HG02943 (cell line): Measurements from ENCODE around the gene EFCAB12.
"Not testable (repeated sequence)": the region's sequence is repeated elsewhere in the genome, so short reads cannot be mapped to it uniquely, and the experiment has no call there.

ENCODE experiments used
- ATAC-seq: cut with Tn5 transposase; IDR thresholded peaks from one replicate; pipeline ENCODE4 v1.9.1; 2021; ENCODE audit warnings: mild to moderate bottlenecking, low read depth, moderate library complexity; ENCODE audit not compliant: unreplicated experiment

The EFCAB12 gene

DNA sequence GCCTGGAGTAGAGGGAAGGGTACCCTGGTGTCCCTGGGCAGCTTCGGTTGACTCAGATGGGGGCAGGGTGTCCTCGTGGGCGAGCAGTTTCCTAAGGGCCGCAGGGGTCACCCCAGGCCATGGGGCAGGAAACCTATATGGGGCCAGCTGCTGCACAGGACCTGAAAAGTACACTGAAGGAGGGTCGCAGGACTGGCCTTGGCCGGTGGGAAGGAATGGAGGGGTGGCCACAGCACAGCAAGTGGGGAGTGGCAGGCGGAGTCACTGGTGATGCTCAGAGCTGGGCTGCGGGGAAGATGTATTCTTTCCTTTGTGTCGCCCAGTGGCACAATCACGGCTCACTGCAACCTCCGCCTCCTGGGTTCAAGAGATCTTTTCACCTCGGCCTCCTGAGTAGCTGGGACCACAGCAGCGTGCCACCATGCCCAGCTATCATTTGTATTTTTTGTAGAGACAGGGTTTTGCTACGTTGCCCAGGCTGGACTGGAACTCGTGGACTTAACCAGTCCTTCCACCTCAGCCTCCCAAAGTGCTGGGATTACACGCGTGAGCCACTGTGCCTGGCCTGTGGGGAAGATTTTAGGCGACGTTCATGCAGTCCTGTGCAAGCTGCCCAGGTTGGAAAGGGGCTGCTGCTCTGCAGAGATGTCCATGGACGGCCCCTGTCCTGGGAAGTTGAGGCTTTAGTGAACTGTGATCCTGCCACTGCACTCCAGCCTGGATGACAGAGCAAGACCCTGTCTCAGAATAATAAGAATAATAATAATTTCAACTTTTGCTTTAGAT lies 57.2 kb downstream of the EFCAB12 start:
- ATAC-seq: no peak

- ATAC-seq: no peak
Measured at GRCh38 chr3:129370248-129370964, 58.0 kb downstream of the EFCAB12 start.

DNA sequence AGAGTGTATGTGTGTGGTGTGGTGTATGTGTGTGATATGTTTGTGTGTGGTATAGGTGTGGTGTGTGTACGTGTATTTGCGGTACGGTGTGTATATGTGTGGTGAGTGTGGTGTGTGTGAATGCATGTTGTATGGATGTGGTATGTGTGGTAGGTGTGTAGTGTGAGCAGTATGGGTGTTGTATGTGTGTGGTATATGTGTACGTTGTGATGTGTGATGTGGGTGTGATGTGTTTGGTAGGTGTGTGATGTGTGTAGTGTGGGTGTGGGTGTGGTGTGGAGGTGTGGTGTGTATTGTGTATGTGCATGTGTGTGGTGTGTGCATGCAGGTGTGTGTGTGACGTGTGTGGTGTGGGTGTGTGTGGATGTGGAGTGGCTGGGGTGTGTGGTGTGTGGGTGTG lies 58.7 kb downstream of the EFCAB12 start:
- no peak for ATAC-seq

- no peak for ATAC-seq
Measured at GRCh38 chr3:129367821-129368220, 60.6 kb downstream of the EFCAB12 start.

DNA sequence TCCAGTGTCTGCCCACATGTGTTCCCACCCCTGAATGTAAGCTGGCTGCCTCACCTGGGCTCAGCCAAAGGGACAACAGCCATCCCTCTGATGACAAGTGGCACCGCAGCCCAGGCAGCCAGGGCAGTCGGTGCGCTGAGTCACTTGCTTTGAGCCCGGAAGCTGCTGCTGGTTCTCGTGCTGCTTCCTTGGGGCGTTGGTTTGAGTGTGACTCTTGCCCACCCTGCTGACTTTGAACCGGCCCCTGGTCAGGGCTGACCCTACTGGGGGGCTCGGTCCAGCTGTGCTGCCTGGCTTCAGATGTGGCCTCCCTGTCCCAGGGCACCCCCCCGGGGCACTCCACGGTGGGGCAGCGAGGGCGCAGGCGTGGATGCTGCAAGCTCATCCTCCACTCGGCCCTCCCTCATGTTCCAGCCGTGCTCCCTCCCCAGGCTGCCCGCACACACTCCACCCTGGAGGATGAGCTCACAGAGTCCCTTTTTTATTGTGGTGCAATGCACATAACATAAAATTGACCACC lies 62.1 kb downstream of the EFCAB12 start:
- no peak for ATAC-seq

DNA sequence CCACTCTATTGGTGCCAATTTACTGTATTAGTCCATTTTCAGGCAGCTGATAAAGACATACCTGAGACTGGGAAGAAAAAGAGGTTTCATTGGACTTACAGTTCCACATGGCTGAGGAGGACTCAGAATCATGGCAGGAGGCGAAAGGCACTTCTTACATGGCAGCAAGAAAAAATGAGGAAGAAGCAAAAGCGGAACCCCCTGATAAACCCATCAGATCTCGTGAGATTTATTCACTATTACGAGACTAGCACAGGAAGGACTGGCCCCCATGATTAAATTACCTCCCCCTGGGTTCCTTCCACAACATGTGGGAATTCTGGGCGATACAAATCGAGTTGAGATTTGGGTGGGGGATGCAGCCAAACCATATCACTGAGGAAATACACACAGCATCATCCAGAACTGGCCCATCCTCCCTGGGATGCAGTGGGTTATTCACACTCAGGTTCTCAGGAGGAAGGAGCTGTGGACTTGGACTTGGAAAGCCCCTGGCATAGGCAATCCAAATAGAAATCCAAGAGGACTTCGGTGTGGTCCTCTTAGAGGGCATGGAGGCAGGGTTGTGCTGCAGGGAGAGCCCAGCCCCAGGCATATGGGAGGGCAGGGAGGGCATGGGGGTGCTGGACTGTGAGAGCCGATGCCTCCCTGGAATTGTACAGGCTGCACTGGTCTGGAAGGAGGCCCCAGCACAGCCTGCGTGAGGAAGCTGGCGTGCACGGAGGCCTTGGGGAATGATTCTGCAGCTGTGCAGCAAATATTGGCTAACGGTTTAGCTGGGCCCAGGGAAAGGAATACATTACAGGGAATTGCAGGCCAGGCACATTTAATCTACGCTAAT lies 62.9 kb downstream of the EFCAB12 start:
- no peak for ATAC-seq

- not testable (repeated sequence) for ATAC-seq
Measured at GRCh38 chr3:129364811-129365210, 63.6 kb downstream of the EFCAB12 start.

DNA sequence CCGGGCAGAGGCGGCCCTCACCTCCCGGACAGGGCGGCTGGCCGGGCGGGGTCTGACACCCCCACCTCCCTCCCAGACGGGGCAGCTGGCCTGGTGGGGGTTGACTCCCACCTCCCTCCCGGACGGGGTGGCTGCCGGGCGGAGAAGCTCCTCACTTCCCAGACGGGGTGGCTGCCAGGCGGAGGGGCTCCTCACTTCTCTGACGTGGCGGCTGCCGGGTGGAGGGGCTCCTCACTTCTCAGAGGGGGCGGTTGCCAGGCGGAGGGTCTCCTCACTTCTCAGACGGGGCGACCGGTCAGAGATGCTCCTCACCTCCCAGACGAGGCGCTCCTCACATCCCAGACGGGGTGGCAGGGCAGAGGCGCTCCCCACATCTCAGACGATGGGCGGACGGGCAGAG lies 65.1 kb downstream of the EFCAB12 start:
- not testable (repeated sequence) for ATAC-seq

GRCh38 chr3:129360705-129361460 lies 67.6 kb downstream of the EFCAB12 start:
- no peak for ATAC-seq

GRCh38 chr3:129360171-129360611 lies 68.2 kb downstream of the EFCAB12 start:
- no peak for ATAC-seq

- no peak for ATAC-seq
Measured at GRCh38 chr3:129358772-129359371, 69.6 kb downstream of the EFCAB12 start.

DNA sequence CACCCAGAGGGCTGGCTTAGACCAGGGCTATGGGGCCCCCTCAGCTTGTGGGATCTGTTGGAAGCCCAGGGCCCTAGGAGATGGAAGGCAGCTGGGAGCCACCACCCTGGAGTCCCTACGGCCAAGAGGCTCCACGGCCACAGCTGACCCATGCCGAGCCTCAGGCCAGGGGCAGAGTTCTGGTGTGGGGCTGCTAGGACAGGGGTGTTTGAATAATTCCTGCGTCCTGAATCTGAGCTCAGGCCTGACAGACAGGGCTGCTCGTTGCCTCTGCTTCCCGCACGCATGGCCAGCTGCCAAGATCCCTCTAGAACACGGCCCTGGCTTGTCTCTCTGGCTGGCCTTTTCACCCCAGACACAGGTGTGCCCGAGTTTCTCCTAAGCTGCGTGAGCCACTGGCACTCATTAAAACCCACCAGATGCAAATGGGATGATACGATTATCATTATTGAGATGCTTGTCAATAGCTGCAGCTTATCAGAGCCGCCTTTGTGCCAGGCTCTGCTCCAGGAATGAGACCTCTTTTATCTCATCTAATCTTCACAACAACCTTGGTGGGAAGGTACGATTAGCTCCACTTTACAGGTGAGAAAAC lies 70.2 kb downstream of the EFCAB12 start:
- no peak for ATAC-seq

GRCh38 chr3:129357616-129358015 lies 70.8 kb downstream of the EFCAB12 start:
- ATAC-seq: no peak

GRCh38 chr3:129356756-129357425 lies 71.5 kb downstream of the EFCAB12 start:
- no peak for ATAC-seq

GRCh38 chr3:129353589-129353941 lies 74.9 kb downstream of the EFCAB12 start:
- no peak for ATAC-seq

- ATAC-seq: no peak
Measured at GRCh38 chr3:129352650-129353588, 75.5 kb downstream of the EFCAB12 start.

DNA sequence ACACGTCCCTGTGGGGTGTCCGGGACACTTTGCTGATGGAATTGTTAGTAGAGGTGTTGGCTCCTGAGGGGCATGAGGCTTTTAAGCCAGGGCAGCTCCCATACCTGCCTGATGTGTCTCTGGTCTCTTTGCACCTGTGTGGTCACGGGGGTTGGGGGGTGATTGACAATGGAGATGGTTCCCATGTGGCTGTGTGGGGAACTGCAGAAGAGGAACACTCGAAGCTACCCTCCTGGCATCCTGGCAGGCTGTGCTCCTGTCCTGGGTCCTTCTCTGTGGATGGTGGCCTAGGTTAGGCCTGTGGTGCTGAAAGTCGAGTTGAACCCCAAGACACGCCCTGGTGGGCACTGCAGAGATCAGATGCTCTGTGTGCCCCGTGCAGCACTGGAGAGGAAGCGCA lies 76.4 kb downstream of the EFCAB12 start:
- no peak for ATAC-seq
